Measurements from ENCODE around the gene DPM2.

The DPM2 gene, protein sequence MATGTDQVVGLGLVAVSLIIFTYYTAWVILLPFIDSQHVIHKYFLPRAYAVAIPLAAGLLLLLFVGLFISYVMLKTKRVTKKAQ

DNA sequence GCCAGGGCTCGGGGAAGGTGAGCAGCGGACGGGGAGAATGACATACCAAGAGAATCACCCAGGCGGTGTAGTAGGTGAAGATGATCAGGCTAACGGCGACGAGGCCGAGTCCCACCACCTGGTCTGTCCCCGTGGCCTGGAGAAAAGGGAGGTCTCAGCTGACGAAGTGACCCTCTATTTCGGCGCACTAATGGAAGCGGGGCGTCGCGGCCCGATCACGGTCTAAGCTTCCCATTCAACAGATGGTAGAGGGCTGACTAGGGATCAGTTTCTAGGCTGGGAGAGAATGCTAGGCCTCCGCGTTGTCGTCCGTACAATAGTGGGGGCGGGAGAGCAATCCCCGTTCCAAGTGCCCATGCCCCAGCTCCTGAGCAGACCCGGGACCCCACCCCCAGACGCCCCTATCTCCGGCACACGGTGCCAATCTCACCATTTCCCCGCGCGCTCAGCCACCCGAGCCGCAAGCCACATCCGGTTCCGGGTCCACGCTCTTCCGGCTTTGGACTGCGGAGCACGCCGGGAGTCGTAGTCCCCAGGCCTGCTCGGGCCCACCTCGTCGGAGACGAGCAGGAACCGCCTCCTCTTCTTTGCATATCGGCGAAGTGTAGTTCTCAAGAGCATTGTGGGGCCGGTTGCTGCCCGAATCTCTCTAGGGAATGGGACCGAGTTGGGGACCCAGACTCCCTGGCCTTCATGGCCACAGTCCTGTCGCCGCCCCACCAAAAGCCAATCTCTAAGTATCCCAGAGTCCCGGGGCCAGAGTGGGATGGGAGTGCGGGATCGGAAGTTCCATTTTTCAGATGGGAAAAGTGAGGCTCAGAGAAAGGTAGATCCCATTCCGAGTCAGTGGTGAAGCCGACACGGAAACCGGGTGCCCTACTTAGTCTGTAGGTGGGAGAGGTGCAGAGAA is at the start of gene DPM2:
TSS of gene DPM2 (minus strand) at position 467 of the 910 bp plus-strand sequence. CDS start at position 433, 34 bp downstream.
- peak; percentile 50 for DNase-seq (ENCODE audit: low read depth)

DNA sequence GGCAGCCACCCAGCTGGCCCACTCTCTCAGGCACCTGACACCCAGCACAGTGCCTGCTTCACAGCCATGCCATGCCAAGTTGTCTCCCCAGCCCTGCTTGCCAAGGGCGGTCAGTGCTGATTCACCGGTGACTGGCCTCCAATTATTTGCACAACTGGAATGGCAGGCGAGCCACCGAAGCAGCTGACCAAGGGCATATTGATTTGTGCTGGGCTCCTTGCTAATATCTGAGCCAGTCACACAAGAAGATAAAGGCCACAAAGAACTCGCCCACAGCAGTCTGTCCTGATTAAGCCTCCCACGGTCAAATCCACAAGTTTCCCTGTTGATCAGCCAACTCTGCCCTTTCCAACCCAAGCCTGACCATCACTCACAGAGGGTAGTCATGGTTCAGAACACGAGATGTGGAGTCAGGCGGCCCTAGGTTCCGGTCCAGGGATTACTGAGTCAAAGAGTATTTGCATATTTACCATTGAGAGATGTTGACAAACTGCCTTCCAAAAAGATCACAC is 49.5 kb upstream of the DPM2 start:
- DNase-seq (ENCODE audit: low read depth) = no peak

DNA sequence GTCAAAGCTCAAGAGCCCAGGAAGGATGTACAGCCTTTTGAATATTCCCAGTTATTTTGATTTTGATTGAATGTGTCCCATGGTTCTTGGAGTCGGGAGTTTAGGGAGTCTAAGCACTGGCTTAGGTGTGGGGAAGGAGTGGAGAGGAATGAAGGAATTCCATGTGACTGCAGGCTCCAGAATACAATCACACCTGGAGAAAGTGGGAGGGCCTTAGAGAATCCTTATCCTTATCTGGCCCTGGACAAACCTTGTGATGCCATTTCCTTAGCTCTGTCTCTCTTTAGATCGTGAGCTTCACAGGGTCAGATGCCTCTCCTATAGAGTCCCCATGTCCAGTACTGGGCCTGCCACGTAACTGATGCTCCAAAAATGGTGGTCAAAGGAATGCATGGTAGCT is 47.4 kb upstream of the DPM2 start:
- DNase-seq (ENCODE audit: low read depth) = no peak

DNA sequence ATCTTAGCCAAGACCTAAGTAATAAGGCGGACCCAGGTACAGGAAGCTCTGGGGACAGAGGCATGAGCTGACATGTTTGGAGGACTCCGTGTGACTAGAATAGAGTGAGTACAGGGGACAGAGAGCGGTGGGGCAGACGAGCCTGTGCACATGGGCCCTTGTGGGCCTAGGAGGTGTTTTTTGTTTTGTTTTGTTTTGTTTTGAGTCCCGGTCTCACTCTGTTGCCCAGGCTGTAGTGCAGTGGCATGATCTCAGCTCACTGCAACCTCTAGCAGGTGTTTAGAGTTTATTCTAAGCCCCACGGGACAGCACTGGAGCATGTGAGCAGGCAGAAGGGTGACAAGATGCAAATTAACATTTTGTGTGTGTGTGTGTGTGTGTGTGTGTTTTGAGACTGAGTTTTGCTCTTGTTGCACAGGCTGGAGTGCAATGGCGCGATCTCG is 46.2 kb upstream of the DPM2 start:
- DNase-seq (ENCODE audit: low read depth) = no peak

DNA sequence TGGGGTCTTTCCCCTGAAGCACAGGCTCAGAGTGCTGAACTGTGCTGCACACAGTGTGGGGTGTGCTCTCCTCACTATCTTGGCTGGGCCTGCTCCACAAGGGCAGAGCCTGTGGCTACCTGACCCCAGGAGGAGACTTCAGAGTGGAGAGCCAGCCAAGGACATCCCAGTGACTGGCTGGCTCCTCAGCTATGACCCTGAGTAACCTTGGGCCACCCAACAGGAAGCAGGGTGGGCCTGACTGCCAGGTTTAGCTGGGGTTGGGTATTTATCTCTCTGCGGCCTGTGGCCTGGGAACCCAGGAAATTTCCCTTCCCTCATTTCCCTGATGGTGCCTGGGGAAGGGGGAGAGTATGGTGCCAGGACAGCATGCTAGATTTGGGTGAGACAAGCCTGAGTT is 45.3 kb upstream of the DPM2 start:
- no peak for DNase-seq (ENCODE audit: low read depth)

DNA sequence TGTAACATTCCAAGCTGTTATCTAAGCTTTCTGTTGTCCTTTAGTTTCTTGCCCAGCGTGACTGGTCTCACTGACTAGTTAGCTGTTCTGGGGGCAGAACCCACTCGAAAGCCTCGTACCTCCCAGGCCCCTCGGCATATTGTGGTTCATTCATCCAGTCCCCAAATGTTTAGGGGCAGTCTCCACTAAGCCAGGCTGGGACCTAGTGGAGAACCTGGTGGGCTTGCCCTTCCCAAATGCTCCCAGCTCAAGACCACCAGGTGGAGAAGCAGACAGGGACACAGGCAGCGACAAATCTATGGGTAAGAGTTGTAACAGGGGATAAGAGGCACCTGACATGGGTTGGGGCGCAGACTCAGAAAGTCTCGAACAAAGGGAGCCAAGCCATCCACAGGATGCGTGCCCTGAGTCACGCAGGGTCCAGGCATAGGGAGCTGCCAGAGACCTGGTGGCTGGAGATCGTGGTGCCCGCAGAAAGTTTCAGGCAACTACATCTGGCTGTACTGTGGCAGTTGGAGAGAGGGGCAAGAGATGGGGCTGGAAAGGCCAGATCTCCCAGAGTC is 44.0 kb upstream of the DPM2 start:
- DNase-seq (ENCODE audit: low read depth) = no peak

DNA sequence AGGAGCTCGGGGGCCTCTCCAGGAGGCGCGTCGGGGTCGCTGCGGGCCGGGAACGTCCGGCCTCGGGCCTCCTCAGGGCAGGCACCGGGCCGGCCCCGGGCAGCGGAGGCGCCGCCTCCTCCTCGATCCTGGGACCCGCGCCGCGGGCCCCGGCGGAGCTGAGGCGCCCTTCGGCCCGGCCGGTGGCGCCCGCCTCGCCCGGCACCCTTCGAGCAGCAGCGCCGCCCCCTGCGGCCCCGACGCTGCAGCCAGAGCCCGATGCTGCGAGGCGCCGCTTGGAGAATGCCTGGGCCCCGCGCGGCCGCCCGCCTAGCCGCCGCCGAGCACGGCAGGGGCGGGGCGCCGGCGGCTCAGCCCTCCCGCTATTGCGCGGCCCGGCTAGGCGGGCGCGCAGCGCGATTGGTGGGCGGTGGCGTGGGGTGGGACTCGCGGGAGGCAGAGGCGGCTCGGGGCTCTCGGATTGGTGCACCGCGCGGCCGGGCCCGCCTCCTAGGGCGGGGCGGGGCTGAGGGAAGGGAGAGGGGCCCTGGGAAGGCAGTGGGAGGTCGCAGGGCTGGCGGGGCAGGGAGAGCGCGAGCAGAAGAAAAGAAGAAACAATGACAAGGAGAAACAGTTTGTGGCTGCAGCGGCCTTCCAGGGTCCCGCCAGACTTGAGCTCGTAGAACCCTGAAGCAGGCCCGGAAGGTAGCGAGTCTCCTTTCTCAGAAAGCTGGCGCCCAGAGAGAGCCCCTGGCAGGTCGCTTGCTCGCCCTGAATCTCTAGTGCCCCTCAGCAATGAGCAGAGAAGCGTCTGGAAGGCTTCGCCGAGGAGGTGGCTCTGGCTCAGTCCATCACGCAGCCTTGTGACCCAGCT is 43.3 kb upstream of the DPM2 start, which contains the start of gene EEIG1:
TSS of gene EEIG1 (minus strand) at position 284 of the 853 bp plus-strand sequence. CDS start 852 bp downstream, outside the sequence.
- DNase-seq (ENCODE audit: low read depth) = peak; percentile 30

DNA sequence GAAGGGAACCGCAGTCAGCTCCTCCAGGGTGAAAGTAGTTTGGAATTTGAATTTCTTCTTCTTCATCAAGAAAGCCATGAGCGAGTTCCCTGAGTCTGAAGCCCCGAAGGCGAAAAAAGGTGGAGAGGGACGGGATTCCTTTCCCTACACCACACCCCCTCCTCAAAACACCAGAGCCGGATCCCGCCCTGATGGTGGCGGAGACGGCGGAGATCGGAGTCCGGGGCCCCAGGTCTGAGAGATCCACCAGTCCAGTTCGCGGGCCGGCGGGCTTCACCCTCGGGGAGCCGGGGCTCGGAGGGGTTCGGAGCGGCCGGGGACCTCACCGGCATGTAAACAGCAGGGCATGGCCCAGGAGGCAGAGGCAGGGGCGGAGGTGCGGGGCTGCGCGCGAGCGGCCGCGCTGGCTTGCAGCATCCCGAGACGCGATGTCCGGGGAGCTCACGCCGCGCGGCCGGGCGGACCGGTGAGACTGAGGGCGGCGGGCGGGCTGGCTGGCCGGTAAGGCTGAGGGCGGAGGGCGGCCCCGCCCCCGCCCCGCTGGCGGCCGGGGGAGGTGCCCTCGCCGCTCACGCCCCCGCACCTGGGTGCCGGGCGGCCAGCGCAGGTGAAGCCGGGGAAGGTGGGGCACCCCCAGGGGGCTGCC is 42.5 kb upstream of the DPM2 start:
- no peak for DNase-seq (ENCODE audit: low read depth)

DNA sequence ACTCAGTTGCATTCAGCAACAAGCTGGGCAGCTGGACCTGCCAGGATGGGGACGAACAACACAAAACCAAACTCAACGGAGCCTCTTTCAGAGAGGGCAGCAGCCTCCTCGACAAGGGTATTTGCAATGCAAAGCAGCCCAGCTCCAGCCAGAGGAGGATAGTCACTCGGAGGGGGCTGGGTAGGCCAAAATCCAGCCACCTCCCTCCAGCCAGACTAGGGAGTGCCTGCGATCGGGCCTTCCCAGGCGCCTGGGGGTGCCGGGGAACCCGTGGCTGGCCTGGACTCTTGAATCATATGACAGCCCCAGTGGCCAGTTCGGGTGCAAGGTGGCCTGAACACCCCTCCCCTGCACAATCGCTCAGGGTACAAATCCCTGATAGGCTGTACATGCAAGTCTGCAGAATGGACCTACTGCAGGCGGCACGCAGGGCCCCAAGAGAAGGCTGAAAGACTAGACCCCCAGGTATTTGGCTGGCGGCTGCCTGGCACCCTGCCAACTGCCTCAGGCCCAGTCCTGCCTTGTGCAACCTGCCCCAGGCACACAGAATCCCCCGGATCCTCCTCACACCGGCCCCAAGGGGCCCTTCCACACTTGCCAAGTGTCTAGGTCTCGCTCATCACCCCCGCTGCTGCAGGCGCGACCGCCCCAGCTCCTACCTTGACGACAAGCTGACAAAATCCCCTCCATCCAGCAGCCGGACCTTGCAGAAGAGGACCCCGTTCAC is 41.8 kb upstream of the DPM2 start:
- DNase-seq (ENCODE audit: low read depth) = no peak

DNA sequence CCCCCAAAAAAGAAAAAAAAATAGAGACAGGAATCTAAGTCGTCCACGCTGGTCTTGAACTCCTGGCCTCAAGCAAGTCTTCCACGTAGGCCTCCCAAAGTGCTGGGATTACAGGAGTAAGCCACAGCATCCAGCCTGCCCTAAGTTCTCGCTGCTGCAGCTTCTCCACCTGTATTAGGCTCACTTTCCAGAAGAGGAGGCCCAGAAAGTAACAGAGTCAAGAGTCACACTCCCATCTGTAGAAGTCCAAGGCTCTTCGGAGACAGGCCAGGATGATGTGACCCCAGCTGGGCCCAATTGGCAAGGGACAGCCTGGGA is 41.3 kb upstream of the DPM2 start:
- DNase-seq (ENCODE audit: low read depth) = no peak

DNA sequence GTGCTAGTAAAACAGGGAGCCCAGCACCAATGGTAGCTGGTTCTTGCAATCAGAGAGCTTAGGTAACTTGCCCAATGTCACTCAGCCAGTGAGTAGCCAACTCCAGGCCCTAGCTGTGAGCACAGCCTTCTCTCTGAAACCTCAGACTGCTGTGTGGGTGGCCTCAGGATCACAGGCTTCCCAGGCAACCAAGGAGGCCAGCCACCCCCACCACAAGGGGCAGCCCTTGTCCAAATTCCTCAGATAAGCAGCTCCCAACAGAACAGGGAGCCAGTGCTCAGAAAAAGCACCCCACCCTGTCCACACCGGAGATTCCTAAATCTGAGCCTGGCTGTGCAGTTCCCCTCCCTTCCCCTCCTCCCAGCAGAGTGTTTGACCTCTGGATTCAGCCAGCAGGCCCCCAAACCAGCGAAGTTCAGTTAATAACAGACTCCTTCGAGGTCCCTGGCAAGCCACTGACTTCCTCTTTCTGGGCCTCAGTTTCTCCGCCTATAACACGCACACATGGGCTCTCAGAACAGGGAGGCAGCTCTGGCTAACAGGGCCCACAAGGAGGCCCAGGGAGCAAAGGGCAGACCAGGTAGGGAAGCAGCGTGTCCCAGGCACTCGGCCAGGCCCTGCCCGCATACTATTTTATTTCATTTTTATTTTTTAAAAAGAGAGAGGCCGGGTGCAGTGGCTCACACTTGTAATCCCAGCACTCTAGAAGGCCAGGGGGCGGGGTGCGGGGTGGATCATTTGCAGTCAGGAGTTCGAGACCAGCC is 40.4 kb upstream of the DPM2 start:
- DNase-seq (ENCODE audit: low read depth) = peak; percentile 55

DNA sequence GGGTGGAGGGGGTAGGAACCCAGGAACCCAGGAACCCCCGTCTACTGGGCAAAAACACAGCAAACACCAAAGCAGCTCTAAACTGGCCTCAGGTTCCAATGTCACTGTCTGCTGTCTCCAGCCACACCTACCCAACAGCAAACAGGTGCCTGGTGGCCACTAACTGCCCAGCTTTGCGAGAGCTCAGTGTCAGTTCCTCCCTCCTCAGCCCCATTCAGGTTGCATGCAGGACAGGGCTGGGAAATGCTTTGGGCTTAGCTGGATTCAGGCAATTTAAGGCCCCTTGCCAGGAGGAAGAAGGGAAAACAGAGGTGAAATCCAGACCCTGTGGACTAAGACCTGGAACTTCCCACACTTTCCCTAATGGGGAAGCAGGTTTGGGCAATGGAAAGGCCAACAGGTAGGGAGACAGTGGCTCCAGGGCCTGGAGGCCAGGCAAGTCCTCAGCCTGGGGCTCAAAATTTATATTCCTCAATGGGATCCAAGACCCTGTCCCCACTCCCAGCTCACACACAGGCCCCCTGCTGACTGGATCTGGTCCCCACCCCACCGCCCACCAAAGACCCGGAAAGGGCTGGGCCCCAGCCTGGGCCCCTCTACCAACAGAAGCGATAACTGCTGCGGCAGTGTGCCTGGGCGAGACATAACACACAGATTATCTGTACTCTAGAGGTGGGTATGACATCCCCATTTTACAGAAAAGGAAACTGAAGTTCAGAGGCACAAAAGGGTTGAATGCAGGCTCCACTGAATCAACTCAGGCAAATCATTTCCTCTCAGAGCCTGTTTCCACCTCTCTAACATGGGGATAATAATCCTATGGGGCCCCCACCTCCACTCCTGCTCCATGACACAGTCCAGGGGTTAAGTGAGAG is 39.6 kb upstream of the DPM2 start:
- DNase-seq (ENCODE audit: low read depth) = no peak

DNA sequence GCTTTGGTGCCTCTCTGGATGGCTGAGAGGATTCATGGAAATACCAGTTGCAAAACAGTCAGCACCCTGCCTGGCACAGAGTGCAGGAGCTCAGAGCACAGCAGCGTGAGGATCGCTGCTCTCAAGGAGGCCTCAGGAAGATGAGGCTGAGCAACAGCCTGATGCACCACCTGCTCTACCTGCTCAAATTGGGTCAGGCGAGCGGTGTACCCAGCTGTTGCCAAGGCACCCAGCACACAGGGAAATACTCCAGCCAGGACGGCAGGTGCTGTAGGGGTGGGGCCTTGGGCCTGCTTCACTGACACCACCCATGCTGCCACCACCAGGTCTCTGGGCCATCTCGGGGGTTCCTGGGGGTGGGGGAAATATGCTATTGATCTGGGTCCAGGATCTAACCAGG is 38.8 kb upstream of the DPM2 start:
- DNase-seq (ENCODE audit: low read depth) = no peak

DNA sequence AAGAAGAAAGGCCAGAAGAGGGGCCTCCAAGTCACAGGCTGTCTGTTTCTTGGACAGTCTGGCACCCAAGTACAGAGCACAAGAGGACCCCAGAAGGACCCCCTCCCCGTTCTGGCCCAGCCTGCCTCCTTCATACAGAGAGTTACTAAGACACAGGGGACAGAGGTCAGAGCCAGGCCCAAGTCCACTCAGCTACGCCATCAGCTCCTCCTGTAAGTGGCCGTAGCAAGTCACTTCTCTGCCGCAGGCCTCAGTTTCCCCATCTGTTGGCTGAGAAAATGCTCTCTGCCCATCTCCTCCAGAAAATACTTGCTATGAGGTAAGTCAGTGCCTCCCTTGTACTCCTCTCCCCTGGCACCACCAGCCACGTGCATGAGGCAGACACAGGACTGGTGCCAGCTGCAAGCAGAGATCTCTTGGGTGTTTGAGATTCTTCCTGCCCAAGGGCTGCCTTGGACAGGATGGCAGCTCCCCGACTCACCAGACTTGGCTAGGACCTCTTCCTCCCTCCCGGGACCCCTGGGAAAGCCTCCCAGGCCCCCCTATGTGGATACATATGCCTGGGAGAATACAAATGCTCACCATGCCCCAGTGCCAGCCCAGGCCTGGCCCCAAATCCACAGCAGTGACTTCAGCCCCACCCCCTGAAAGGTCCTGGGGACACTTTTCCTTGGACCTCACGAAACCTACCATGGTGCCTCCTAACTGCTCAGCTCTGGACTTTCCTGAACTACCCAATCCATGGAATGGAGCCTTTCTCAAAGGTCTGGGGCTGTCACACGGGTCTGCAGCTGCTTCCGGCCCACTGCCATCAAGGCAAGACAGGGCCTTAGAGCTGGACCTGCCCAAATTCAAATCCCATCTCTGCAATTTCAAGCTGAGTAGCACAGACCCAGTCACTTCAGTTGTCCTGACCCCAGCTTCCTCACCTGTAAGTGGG is 38.0 kb upstream of the DPM2 start:
- DNase-seq (ENCODE audit: low read depth) = no peak

DNA sequence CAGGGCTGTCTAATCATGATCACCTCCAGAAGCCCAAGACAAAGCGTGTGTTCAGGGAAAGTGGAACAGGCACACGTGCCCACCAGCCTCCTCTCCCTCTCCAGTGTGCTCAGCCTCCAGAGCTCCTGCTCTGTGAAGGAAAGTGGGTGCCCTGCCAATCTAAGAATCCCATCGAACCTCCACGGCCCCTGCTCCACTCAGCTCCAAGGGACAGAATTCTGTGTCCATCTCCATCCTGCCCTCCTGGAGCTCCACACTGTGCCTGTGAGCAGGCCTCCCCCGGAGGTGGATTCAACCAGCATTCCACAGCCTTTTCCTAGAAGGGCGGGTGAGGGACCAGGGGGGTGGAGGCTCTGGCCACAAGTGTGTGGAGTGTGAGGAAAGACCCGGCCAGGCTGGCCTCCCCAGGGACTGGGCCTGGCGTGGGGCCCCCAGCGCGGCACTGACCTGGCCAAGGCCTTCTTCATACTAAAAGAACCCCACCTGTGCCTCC is 37.2 kb upstream of the DPM2 start:
- no peak for DNase-seq (ENCODE audit: low read depth)

DNA sequence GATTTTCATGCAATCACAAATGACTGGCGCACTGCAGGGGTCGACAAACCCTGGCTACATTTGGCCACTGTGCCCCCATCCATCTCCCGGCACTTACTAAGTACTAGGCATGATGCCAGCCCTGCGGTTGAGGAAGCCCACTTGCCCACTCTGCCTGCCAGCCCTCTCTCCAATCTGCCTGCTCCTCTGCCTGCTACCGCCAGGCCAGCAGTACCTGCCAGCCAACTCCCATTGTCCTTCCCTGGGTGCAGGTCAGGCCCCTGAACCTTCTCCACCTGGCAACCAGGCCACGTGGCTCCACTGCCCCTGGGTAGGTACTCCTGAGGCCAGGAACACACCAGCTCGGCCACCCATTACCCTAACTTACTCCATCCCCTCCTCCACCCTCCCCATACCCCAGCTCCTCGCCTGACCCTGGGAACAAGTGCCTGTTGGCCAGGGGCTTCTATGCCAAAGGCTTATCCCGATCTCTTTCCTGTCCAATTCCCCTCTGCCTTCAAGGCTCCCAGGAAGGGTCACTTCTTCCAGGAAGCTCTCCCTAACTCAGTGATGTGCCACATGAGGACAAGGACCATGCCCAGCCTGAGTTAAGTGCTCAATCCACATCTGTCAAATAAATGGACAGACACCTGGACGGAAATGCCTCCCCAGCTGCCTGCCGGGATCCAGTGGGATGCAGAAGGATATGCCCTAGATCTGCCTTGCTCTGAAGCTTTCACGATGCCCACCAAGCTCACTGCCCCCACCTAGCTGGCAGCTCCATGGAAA is 36.5 kb upstream of the DPM2 start:
- no peak for DNase-seq (ENCODE audit: low read depth)
